Measurements from ENCODE around the gene SRGAP3.
"Not testable (repeated sequence)": the region's sequence is repeated elsewhere in the genome, so short reads cannot be mapped to it uniquely, and the experiment has no call there.

The SRGAP3 gene

GRCh38 chr3:9109568-9109914 is 139.9 kb downstream of the SRGAP3 start:
- no peak for DNase-seq

GRCh38 chr3:9108876-9109567 is 140.4 kb downstream of the SRGAP3 start:
- no peak for DNase-seq

- no peak for DNase-seq
Observed at GRCh38 chr3:9107738-9108137, 141.7 kb downstream of the SRGAP3 start.

- no peak for DNase-seq
Observed at GRCh38 chr3:9105421-9105820, 144.0 kb downstream of the SRGAP3 start.

GRCh38 chr3:9104121-9104520 is 145.3 kb downstream of the SRGAP3 start:
- no peak for DNase-seq

GRCh38 chr3:9102240-9102981 is 147.0 kb downstream of the SRGAP3 start:
- DNase-seq = no peak

GRCh38 chr3:9101286-9101685 is 148.2 kb downstream of the SRGAP3 start:
- no peak for DNase-seq

- DNase-seq = no peak
Observed at GRCh38 chr3:9100513-9100894, 148.9 kb downstream of the SRGAP3 start.

- DNase-seq = no peak
Observed at GRCh38 chr3:9099702-9100512, 149.5 kb downstream of the SRGAP3 start.

GRCh38 chr3:9098716-9099675 is 150.4 kb downstream of the SRGAP3 start:
- no peak for DNase-seq

- DNase-seq = no peak
Observed at GRCh38 chr3:9097495-9097894, 152.0 kb downstream of the SRGAP3 start.

- DNase-seq = no peak
Observed at GRCh38 chr3:9091486-9092235, 157.8 kb downstream of the SRGAP3 start.

GRCh38 chr3:9088441-9089353 is 160.7 kb downstream of the SRGAP3 start:
- DNase-seq = no peak

GRCh38 chr3:9087831-9088413 is 161.5 kb downstream of the SRGAP3 start:
- DNase-seq = no peak

- DNase-seq = not testable (repeated sequence)
Observed at GRCh38 chr3:9085428-9085827, 164.0 kb downstream of the SRGAP3 start.

GRCh38 chr3:9081184-9081818 is 168.1 kb downstream of the SRGAP3 start:
- DNase-seq = no peak

GRCh38 chr3:9080163-9080562 is 169.3 kb downstream of the SRGAP3 start:
- DNase-seq = no peak

- no peak for DNase-seq
Observed at GRCh38 chr3:9079676-9080075, 169.8 kb downstream of the SRGAP3 start.

- DNase-seq = no peak
Observed at GRCh38 chr3:9078561-9079240, 170.7 kb downstream of the SRGAP3 start.
